HK-2 (cell line): ENCODE measurements around the gene MICU1.
"Not testable (repeated sequence)": the region's sequence is repeated elsewhere in the genome, so short reads cannot be mapped to it uniquely, and the experiment has no call there.

Source experiments
- DNase-seq: peaks from one replicate; pipeline ENCODE4 v3.0.0-alpha.2; 2018; ENCODE audit not compliant: unreplicated experiment

The MICU1 gene

DNA sequence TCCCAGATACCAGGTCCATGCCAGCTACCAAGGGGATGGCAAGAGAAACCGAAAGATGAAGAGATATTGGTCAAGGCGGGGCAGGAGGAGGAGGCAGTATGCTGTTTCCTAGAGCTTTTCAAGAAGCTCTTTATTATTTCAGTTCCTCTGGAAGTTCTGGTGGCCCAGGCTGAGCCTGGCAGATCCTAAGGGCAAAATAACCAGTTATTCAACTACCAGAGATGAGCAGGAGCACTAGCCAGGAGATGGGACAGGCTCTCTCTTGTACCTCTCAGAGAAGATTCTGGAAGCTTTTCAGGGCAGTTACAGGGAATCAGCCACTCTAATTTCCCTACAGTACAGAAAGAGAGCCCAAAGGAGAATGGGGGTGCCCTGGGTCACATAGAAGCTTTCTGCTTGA lies 276.4 kb downstream of the MICU1 start:
- DNase-seq, result no peak

DNA sequence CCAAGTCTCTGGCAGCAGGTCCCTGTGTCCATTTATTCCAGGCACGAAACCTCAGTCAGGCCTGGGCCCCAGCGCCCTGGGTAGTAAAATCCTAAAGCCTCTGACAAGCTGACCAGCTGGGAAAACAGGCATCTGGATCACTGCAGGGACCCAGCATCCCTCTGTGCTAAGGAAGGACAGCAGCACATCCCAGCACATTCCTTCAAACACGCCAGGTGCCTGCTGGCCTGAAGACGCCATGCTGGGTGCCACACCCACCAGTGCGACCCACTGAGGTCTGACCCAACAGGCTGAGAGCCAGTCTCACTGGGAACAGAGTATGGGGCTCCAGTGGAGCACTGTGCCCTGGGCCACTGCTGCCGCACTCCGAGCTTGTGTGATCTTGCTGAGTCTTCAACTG lies 277.6 kb downstream of the MICU1 start:
- no peak for DNase-seq

DNA sequence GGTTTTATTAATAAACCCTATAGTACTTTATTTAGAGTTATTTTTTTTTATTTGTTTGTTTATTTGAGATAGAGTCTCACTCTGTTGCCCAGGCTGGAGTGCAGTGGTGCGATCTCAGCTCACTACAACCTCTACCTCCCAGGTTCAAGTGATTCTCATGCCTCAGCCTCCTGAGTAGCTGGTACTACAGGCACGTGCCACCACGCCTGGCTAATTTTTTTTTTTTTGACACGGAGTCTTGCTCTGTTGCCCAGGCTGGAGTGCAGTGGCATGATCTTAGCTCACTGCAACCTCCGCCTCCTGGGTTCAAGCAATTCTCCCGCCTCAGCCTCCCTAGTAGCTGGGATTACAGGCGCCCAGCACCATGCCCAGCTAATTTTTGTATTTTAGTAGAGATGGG lies 279.8 kb downstream of the MICU1 start:
- not testable (repeated sequence) for DNase-seq

DNA sequence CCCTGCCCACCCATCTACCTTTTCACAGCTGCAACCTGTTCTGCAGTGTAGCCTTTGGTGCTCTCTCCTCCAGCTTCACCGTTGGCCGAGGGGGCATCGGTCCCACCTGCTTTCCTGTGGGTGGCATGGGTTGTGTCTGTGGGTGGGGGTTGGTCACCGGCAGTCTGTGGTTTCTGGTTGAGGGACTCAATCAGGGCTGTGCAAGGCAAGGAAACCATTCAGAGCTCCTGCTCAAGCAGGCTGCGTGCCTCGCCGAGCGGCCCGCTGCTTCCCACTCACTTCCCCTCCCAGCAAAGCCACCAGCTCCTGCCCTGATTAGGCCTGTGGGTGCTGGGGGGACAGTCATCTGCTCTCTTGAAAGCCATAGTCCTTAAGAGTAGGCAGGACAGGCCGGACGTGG lies 280.9 kb downstream of the MICU1 start:
- DNase-seq, result no peak

DNA sequence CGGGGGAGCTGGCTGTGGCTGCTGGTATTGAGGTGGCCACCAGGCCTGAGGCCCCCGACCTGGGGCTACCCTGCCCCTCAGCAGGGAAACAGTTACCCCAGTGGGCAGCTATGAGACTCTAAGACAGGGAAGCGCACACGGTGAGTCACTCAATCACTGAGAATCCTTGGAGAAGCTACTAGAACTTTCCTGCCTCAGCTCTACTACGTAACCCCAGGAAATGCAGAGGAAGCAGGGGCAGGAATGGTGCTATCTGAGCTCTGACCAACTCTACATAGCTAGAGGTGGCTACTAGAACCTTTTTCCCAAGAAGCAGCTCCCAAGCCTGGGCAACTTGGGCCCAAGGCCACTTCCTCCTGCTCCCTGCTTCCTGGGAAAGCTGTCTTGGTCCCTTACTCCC lies 283.0 kb downstream of the MICU1 start:
- DNase-seq, result no peak

DNA sequence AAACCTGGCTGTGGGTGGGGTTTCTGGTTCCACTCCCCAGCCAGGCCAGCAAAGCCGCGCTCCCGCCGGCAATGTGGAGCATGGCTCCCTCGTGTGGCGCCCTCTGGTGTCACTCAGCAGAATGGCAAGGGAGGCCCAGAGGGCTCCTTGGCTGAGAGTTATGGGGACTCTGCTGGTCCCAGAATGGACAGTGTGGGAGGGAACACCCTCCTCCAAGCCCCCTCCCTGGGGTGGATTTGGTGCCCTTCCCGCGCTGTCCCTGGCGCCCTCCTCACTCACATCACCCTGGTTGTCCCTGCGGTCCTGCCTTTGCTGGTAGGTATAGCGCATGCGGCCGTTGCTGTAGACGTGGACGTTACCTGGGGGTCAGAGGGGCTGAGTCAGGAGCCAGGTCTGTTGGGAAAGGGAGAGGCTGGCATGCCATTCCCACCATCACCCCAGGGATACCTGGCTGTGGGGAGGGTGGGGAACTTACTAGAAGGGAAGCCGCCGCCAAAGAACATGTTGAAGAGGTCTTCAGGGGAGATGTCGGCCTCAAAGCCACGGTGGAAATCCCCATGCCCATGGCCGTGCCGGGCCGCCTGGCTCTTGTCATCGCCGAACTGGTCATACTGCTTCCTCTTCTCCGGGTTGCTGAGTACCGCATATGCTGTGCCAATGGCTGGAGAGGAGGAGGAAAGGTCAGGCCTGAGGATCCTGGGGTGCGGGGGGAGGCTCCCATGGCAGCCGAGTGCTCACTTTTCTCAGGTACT lies 285.2 kb downstream of the MICU1 start:
- peak; percentile 59 for DNase-seq

DNA sequence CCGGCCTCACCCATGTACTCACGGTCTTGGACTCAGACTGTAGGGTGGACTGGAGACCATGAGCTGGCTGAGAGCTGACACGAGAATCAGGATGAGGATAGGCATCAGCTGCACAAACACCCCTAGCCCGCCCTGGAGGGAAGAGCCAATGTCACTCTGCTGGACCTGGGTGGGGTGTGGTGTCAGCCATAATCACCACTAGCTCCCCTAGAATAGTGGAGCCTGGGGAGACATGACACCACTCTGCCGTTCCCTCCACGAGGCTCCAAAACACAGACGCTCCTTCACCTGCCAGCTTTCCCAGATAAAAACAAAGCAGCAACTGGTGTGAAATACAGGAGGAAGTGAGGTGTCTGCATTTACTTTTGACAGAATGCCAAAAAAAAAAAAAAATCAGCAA lies 287.7 kb downstream of the MICU1 start:
- DNase-seq, result no peak

DNA sequence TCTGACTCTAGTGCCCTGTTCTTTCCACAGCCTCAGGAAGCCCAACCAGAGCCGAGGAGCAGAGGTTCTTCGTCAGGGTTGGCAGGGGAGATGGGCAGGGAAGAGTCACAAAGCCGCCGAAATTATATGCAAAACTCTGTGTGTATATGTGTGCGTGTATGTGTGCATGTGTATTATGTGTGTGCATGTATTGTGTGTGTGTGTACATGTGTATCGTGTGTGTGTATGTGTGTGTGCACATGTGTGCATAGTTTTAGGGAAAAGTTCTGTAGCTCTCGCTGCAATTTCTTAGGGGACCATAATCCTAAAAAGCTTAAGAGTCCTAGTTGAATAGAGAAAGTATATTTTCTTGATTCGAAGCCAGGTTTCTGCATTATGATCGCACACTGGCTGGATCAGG lies 288.2 kb downstream of the MICU1 start:
- no peak for DNase-seq

DNA sequence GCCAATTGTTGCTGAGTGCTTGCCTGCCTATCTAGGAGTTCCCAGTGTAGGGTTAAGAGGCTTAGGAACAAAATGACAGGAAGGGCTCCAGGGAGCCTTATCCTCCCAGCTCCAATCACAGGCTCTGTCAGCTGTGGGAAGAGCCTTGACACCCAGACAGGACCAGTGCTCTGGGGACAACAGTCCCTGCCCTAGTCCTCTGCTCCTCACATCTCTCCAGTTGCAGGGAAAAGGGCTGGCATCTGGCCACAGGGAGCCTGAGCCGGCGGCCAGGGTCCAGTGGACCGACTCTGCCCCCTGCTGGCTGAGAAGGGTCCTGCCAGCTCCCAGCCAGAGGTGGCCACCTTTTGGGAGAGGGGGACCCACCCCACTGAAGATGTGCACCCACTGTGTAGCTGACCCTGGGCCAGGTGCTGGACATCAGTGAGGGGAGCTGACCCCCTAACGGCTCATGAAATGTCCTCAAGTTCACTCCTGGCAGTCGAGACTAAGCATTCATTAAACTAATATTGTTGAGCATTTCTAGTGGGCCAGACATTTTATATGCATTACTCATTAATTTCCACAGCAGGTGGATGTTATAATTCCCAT lies 288.7 kb downstream of the MICU1 start:
- peak; percentile 86 for DNase-seq

DNA sequence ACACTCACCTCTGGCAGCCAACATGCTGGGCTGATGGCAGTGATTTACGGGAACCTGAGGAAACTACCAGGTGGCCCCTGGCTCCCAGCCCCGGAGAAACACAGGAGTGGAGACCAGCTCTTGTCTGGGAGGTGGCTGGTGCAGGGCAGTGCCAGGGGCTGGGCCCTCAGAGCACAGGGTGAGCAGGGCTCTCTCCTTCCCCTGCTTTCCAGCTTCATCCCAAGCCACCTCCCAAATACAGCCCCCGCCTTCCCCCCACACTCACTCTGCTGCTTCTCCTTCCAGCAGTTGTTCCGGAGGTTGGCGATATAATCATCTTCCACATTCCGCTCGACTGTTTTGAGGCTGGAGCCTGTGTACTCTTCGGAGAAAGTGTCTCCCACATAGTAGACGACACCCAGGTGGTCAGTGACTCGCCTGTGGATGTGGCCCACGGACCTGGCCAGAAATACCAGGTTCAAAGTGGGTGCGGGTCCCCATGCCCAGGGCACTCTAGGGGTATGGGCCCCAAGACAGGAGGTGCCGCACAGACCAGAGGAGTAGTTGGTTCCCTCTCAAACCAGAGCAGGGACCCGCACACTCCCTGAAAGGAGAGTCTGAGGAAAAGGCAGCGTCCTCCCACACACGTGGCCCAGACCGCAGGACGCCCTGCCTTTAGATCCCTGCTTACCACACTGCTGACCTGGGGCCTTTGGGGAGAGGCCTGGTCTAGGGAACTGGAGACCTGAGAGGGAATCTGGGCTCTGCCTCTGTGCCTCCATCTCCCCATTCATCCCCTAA lies 289.4 kb downstream of the MICU1 start:
- peak; percentile 64 for DNase-seq

DNA sequence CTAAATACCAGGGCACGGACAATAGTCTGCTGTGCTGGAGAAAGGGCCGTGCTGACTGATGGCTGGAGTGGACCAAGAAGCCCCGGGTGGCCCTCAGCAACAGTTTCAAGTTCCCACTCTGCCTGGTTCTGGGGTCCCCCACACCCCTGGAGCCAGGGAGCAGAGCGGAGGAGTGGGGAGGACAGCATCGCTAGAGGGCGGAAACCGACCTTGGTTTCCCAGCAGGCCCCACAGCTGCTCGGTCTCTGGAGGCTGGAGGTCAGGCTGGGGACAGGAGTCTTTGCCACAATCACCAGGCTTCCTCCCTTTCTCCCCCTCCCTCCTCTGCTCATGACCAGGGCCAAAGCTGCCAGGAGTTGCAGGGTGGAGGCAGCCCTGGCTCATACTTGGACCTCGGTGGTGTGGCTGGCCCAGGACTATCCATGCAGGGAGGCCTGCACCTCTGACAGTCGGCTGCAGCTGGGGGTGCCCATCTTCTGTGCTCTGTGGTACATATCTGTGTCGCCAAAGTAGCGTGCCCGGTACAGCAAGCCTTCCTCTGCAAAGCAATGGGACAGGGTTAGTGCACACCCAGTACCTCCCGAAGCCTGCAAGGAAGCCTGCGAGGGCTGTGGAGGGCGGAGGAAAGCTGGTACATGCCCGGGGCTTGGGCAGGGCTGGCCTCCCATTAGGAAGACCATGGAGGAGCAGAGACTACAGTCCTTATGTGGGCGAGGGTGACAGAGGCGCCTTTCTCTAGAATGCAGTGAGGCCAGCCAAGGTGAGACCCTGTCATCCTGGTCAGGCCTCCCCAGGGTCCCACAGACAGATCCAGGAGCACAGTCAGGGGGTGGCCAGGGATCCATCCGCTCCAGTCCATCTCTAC lies 290.3 kb downstream of the MICU1 start:
- DNase-seq, result peak; percentile 80

DNA sequence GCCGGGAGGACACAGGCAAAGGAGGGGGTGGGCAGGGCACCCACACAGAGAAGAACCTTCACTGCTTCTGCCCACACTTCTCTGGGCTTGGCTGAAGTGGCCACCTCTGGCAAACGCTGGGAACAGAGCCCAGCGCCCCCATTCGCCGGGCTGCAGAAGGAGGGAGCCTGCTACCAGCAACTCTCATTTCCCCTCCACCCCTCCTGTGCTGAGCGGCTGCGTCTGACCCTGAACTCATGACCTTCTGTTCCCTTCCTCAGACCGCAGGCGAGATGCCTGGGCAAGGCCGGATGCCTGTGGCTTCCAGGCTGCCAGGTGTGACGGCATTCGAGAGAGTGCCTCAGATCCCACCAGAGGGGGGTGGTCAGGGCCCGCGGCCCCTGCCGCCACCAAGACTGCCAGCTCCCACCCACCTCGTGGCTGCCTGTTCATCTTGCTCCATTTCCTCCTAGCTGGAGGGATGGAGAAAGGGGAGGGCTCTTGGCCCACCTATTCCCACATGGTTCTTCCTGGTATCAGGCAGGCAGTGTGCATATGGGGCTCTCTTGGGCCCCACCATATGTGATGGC lies 291.0 kb downstream of the MICU1 start:
- DNase-seq, result peak; percentile 99

DNA sequence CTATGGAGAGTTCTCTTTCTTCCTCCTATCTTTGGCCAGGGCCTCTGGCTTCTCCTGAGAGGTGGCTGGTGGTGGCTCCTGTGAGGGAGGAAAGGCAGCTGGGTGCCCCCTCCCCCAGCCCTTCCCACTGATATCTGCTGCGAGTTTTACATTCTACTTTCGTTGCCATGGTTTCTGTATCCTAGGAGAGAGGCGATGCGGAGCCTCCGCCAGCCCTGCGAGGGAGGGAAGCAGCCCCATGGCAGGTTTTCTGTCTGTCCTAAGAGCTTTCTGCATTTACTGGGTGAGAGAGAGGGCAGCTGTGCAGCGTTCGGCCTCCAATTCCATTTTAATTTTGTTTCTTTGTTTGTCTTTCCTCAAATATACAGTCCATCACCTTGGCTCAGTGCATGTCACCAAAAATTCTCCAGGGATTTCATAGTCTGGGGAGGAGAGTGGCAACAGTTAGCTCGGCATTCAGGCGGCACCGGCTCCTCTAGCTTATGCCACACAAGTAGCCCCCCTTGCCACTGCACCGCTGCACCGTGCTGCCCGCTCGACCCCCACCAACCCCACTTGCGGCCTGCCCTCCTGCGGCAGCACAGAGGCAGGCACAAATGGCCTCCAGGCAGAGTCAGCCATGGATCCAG lies 291.6 kb downstream of the MICU1 start:
- DNase-seq, result peak; percentile 73

DNA sequence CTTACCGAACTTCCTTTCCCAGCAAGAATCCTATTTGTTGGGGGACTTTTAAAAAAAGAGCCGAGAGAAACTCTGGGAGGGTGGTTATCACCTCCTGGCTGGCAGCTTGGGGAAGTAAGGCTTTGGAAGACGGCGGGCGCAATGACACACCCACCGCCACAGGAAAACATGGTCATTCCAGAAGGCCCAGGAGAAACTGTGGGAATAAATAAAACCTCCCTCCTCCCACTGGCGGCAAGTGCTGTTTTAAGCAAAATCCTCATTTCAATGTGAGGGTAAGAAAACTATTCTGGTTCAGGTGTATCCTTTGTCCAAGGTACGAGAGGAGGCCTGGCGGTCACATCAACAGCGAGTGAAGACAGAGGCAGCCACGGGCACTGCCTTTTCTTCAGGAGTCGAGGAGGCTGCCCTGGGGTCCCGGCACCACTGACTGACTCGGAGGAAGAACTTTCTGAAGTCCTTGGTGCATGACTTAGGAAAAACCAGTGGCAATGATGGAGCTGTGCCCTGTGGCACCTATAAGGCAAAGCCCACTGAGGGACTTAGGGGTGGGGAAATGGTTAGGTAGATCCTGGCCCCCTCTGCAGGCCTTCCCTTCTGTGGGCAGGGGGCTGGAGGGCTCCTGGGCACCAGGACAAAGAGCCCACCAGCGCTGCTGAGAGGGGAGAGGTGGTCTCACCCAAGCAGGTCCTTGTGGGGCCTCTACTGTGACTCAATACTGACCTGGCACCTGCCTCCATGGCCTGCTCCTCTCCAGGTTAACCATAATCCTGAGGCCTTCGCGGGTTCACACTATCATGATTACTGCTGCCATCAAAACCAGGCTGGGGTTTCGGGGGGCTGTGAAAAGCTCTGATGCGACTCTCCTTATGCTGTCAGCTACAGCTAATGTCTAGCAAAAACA lies 292.5 kb downstream of the MICU1 start:
- no peak for DNase-seq

DNA sequence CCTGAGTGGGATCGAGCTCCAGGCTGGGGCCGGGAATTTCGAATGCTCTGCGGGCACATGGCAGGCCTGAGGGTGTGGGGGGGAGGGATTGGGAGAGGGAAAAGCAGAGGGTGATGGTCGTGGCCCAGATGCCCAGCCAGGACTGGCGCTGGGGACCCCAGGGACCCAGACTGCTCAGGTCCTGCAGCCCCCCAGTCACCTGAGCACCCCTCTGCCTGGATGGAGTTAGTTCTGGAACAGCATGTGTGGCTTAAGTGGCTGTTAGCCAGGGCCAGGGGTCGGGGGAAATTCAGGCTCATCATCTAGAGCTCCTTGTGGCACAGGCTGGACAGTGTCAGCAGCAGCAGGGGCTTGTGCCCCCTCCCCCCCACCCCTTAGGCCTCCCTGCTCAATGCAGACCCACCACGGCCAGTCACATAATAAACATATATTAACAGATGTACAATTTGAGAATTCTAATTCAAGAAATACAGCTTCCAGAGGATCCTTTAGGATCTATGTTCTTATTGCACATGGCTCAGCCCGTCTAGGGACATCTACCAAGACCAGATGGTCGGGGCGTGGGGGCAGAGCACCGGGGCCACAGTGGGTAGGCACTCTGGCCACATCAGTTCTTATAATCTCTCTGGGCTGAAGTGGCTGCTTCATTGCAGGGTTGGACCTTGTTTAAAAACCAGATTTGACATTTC lies 293.3 kb downstream of the MICU1 start:
- no peak for DNase-seq

DNA sequence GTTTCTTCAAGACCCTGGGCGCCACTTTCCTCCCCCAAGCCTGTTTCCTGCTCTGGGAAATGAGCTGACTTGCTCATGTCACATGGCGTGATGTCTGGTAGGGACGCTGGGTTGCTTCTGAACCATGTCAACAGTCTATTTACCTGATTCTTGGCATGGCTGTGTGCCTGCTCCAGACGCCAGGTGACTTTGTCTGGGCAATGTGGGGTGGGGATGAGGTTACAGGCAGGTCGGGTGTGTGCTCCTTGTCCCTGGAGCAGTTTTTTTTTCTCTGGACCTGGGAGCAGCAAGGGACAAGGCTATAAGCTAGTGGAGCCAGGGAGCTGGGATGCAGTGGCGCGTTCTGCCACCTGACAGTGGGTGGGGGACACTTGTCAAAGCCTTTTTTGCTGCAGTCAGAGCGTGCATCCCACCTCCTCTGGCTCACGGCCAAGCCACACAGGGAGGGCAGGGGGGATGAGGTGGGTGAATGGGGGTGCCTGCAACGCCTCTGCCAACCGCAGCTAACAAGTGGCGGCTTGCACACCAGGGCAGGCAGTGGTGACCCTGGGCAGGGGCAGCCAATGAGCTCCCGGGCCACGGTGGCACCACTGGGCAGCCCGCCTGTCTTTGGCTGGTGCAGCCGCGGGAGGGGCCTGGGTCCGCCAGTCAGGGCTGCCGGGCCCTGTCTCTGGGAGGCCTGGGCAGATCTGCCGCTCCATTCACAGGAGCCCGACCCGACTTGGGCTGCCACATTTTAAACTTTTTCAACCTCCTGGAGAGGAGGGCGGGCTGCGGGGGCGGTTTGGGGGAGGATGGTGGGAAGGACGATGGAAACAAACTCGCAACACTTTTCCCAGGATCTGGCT lies 294.1 kb downstream of the MICU1 start:
- DNase-seq, result peak; percentile 100

DNA sequence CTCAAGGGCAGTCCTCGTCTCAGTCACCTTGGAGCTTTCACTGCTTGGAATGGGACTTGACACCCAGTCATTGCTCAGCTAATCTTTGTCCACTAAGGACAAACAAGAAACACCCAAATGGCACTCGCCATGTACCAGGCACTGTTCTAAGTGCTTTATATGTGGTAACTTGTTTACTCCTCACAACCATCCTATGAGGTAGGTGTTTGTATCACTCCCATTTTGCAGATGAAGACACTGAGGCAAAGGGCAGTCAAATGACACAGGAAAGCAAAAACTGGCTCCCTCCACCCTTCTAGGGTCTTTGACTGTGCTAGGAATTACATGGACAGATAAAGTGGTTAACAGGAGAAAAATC lies 295.8 kb downstream of the MICU1 start:
- no peak for DNase-seq

DNA sequence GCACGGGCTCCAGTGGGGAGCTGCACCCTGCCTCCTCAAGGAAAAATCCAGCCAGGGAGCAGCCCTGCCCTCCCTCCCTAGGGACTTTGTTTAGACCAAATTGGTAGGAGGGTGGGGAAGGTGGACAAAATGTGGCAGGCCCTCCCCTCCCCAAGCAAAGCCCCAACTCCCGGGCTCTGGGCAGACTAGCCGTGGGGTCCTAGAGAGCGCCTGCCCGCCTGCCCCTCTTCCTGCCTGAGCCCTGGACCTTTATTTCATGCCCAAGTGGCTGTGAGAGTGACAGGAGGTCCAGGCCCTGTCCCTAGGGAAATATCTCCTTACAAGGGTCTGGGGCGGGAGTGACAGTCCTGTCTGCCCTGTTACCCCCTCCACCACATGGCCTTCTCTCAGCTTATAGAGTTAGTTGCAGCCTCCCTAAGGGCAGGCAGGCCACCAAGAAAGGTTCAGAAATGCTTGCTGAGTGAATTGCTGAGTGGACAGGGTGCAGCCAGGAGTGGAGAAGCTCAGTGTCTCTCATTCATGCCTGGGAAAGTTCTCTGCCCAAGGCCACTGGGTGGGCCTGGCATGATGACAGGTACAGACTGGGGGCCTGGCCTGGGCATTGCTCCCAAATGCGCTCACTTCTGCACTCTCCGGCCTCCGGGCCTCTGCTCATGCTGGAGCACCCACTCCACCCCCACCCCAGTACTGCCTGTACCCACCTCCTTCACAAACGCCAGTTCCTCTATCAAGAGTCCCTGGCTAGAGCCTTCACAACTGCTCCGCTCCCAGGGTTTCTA lies 296.4 kb downstream of the MICU1 start:
- DNase-seq, result no peak
